MCF 10A (cell line): ENCODE results near the gene GRK6. TPM values are rescaled to one million over a fixed set of nuclear protein-coding genes. Genes with fewer than 3 reads are reported as not detected.

Experiments
- BruUV-seq: library from RNA; stranded (reverse); fragments of 400-500 nt; replicated peaks from 2 replicates; lab custom pipeline; 2021; lab: Mats Ljungman, UMichigan
- CTCF ChIA-PET: fragments of 300-600 bp; sonication (Branson Sonifier 250); formaldehyde crosslinking; extraction: SDS; loops from one replicate; lab custom pipeline; 2021; ENCODE audit warnings: antibody characterized with exemption, inconsistent platforms; lab: Yijun Ruan, JAX
- POLR2A ChIA-PET: fragments of 300-600, 350-650 bp; sonication (Branson Sonifier 250); formaldehyde crosslinking; extraction: SDS; loops from one replicate; lab custom pipeline; 2020; ENCODE audit warnings: antibody characterized with exemption, inconsistent platforms; lab: Yijun Ruan, JAX
- DNase-seq: peaks from one replicate; pipeline ENCODE4 v3.0.0-alpha.2; 2018; ENCODE audit not compliant: unreplicated experiment
- H3K27ac Mint-ChIP-seq: one replicate; pipeline ENCODE4 v1.8.0; 2022; ENCODE audit warnings: mild to moderate bottlenecking, low read depth, mixed read lengths; ENCODE audit not compliant: unreplicated experiment
- H3K27me3 Mint-ChIP-seq: one replicate; pipeline ENCODE4 v1.8.0; 2022; ENCODE audit warnings: mixed read lengths; ENCODE audit not compliant: insufficient read depth, unreplicated experiment
- H3K36me3 Mint-ChIP-seq: one replicate; pipeline ENCODE4 v1.8.0; 2022; ENCODE audit warnings: mild to moderate bottlenecking, moderate library complexity, mixed read lengths; ENCODE audit not compliant: insufficient read depth, unreplicated experiment
- H3K4me1 Mint-ChIP-seq: one replicate; pipeline ENCODE4 v1.8.0; 2022; ENCODE audit warnings: mixed read lengths; ENCODE audit not compliant: insufficient read depth, unreplicated experiment
- H3K4me3 Mint-ChIP-seq: one replicate; pipeline ENCODE4 v1.8.0; 2022; ENCODE audit warnings: mild to moderate bottlenecking, moderate library complexity, mixed read lengths; ENCODE audit not compliant: unreplicated experiment
- H3K9me3 Mint-ChIP-seq: one replicate; pipeline ENCODE4 v1.8.0; 2022; ENCODE audit warnings: mixed read lengths; ENCODE audit not compliant: unreplicated experiment
- CTCF ChIP-seq: fragments of 200-600 bp; IDR thresholded peaks from one replicate; pipeline ENCODE4 v1.8.0; 2022; ENCODE audit warnings: antibody characterized with exemption, mild to moderate bottlenecking; ENCODE audit not compliant: unreplicated experiment
- intact Hi-C: fragments of 100-400 bp; cut with micrococcal nuclease; formaldehyde crosslinking; loops from 2 replicates; pipeline ENCODE4 v1.14.1; 2022
- total RNA-seq: library from RNA; stranded (reverse); gene quantifications from 2 replicates; pipeline ENCODE4 v1.2.3, GENCODE V29; 2022

Gene GRK6
- total RNA-seq, 1 experiment from 2014 or later: 52.0 TPM

GRCh38 chr5:177468685-177469628 lies 42.5 kb downstream of the GRK6 start:
- no peak overlapping the region for H3K4me3 Mint-ChIP-seq
- no TSS peak for BruUV-seq
- POLR2A ChIA-PET: interaction anchor here (0.6 to 1.0 kb wide), 2 partner anchors 21 to 28 kb away, joined by 3 read pairs; partner anchors contain the start of gene PDLIM7
- peaks cover 32% of the 10 kb centered on the region for H3K36me3 Mint-ChIP-seq
- H3K9me3 Mint-ChIP-seq: no peaks in the 10 kb centered on the region
- peaks cover 33% of the 10 kb centered on the region for H3K4me1 Mint-ChIP-seq
- intact Hi-C loops: no loop called here
- peak overlapping the region; percentile 67 for H3K27ac Mint-ChIP-seq
- no peaks in the 10 kb centered on the region for H3K27me3 Mint-ChIP-seq
- CTCF ChIA-PET: interaction anchor here (0.6 to 5.9 kb wide), 6 partner anchors 14 to 100 kb away, joined by 3 to 65 read pairs (median 4); partner anchors contain the start of gene PDLIM7
- no peak for DNase-seq
- TF ChIP-seq CTCF: no peak

- H3K9me3 Mint-ChIP-seq: no peaks in the 10 kb centered on the region
- peaks cover 27% of the 10 kb centered on the region for H3K36me3 Mint-ChIP-seq
- no peak for DNase-seq
- intact Hi-C loops: no loop called here
- TF ChIP-seq CTCF: no peak
- ChIA-PET POLR2A (interaction anchor here (1.0 to 2.8 kb wide), 2 partner anchors 22 to 27 kb away, joined by 3 to 14 read pairs; partner anchors contain the start of gene PDLIM7), CTCF (interaction anchor here (0.6 to 5.9 kb wide), 8 partner anchors 13 to 168 kb away, joined by 3 to 65 read pairs (median 4); partner anchors contain the start of gene PDLIM7)
- no peaks in the 10 kb centered on the region for H3K27me3 Mint-ChIP-seq
- peaks cover 38% of the 10 kb centered on the region for H3K4me1 Mint-ChIP-seq
- H3K27ac Mint-ChIP-seq: peak overlapping the region; percentile 16
- no peak overlapping the region for H3K4me3 Mint-ChIP-seq
- no TSS peak for BruUV-seq
Measured at GRCh38 chr5:177469750-177470525, 43.5 kb downstream of the GRK6 start.

GRCh38 chr5:177470759-177471536 lies 44.5 kb downstream of the GRK6 start:
- POLR2A ChIA-PET: interaction anchor here (2.8 kb wide), 1 partner anchor 26 kb away, joined by 14 read pairs; the partner anchor contains the start of gene PDLIM7
- CTCF ChIA-PET: interaction anchor here (0.6 to 5.9 kb wide), 6 partner anchors 14 to 102 kb away, joined by 4 to 65 read pairs (median 10); partner anchors contain the start of gene PDLIM7
- no peak for DNase-seq
- peaks cover 46% of the 10 kb centered on the region for H3K4me1 Mint-ChIP-seq
- H3K27ac Mint-ChIP-seq: peak overlapping the region; percentile 39
- peak overlapping the region; percentile 74 for H3K4me3 Mint-ChIP-seq
- TSS peak; percentile 10 for BruUV-seq
- no peaks in the 10 kb centered on the region for H3K9me3 Mint-ChIP-seq
- intact Hi-C loops: no loop called here
- H3K27me3 Mint-ChIP-seq: no peaks in the 10 kb centered on the region
- TF ChIP-seq CTCF: no peak
- H3K36me3 Mint-ChIP-seq: peaks cover 17% of the 10 kb centered on the region
